ENCODE data around the gene TMEM181.
"Not testable (repeated sequence)": the region's sequence is repeated elsewhere in the genome, so short reads cannot be mapped to it uniquely, and the experiment has no call there.

The TMEM181 gene

DNA sequence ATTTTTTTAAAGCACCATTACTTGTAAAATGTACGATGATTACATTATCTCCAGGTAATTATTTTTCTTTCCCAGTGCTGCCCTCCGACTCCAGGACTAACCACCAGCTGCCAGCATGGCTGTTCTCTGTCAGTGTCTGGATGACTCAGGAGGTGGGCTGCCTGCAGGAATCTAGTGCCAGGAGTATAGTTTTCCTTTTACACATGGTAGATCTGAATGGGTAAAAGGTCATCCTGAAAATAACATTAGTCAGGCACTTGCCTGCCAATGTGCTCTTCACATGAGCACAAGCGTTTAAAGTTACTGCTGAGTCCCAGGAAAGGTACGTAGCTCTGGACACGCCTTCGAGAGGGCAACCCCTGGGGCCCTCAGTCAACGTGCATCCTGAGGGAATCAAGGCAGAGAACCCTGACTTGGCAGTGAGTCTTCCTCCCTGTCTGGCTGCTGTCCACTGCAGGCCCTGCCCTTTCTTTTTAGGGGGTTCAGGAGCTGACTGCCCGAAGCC lies 82.3 kb downstream of the TMEM181 start:
- DNase-seq = no peak

GRCh38 chr6:158643836-158644230 lies 83.9 kb downstream of the TMEM181 start:
- DNase-seq = no peak

DNA sequence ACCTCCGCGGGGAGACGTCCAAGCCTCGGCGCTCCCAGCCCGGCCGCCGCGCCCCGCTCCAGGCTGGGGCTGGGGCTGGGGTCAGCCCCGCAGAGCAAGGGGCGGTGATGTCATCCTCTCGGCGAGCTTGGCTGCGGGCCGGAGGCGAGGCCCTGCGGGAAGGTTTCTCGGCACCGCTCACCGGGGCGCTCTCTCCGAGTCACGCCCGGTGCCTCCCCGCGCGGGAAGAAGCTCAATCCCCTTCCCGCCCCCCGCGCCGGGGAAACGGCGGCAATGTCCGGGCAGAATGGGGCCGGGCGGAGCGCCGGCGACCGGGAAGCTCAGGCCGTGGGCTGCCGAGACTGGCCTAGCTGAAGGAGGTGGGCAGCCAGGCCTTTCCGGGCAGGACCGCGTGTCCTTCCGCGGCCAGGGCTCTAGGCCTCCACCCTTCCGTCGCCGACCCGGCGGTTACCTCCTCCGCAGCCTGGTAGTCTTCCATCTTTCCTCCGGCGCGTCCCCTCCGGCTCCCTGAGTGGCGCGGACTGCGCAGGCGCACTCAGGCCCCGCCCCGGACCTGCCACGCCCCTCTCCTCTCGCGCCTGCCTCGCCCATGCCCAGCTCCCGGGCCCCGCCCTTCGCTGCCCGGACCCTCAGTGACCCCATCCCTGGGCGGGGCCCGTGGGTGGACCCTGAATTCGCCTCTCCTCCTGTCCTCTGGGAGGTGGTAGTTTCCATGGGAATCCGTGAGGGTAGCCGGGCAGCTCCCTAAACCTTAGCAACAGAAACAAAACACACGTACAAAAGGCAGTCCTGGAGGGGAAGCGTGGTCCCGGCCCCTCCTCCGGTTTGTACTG lies 84.6 kb downstream of the TMEM181 start, which contains the start of gene DYNLT1:
TSS of gene DYNLT1 (minus strand) at position 513 of the 833 bp plus-strand sequence. CDS start at position 478, 35 bp downstream.
- peak; percentile 94 for DNase-seq

GRCh38 chr6:158645064-158646022 lies 85.5 kb downstream of the TMEM181 start:
- peak; percentile 77 for DNase-seq

DNA sequence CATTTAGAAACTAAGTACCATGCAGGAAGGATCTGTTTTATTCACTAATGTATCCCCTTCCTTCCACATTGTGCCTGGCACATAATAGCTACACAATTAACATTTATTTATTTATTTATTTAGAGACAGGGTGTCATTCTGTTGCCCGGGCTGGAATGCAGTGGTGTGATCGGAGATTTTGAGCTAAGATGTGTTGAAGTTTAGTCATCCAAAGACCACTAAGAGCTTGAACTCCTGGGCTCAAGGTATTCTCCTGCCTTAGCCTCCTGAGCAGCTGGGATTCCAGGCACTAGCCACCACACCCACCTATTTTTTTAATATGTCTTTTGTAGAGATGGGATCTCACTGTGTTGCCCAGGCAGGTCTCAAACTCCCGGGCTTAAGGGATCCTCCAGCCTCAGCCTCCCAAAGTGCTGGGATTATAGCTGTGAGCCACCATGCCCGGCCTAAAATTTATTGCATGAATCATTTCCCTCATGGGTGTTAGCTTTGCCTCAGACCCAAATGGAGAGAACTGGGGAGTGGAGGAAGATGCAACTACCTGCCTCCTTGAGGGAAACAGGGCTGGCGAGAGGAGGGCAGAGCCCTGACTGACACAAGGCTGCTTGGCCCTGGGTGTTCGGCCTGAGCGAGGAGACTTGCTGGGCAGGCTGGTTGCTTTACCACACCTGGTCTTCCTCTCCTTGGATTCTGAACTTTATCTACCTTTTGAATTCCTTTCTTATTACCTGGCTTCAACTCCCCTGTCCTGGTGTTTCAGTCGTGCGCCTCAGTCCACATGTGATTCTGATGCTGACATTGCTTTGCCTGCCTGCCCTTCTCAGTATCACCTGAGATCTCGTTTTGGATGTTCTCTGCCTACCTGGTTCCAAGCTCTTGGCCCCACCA lies 86.4 kb downstream of the TMEM181 start:
- no peak for DNase-seq

GRCh38 chr6:158647501-158647900 lies 87.6 kb downstream of the TMEM181 start:
- no peak for DNase-seq

GRCh38 chr6:158648682-158649131 lies 88.8 kb downstream of the TMEM181 start:
- peak; percentile 90 for DNase-seq

- peak; percentile 92 for DNase-seq
Measured at GRCh38 chr6:158649289-158650143, 89.6 kb downstream of the TMEM181 start, which contains the start of gene SYTL3. SYTL3 (plus strand) TSS chr6:158650054; CDS start chr6:158663269, 13,215 bp downstream.

DNA sequence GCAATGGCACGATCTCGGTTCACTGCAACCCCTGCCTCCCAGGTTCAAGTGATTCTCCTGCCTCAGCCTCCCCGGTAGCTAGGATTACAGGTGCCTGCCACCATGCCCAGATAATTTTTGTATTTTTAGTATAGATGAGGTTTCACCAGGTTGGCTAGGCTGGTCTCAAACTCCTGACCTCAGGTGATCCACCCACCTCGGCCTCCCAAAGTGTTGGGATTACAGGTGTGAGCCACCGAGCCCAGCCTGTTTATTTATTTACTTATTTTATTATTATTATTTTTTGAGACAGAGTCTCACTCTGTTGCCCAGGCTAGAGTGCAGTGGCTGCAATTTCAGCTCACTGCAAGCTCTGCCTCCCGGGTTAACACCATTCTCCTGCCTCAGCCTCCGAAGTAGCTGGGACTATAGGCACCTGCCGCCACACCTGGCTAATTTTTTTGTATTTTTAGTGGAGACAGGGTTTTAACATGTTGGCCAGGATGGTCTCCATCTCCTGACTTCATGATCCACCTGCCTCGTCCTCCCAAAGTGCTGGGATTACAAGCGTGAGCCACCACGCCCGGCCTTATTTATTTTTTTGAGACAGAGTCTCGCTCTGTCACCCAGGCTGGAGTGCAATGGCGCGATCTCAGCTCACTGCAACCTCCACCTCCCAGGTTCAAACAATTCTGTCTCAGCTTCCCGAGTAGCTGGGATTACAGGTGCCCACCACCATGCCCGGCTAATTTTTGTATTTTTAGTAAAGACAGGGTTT lies 92.3 kb downstream of the TMEM181 start:
- DNase-seq = not testable (repeated sequence)

DNA sequence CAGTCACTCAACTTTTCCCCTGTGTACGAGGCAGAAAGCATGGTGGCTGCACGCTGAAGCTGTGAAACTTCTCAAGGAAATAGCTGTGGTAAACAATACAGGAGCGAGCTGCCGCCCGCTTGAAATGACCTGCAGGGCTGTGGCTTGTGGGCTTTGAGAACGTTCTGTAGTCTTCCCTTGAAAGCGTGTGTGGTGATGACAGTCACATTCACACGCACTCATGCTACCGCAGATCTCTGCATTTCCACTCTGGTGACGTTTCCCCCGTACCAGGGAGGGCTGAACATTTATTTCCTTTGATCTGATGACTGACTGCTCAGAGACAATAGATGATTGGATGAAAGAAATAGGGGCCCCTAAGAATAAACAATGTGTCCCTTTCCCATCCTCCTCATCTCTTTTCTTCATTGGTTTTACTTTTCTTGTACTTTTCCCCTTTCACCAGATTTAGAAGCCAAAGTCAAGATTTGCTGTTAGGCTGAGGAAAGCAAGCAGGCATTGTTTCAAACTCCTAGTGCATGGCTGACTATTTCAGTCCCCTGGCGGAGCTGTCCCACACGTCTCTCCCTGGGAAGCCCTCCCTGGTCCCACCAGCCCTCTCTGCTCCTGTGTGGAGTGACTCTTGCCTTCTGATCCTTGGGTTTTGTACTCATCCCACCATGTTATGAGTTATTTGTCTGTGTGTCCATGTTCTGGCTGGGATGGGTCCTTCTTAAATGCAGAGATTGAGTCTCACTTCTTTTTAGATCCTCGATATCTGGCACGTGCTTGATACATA lies 93.9 kb downstream of the TMEM181 start:
- peak; percentile 97 for DNase-seq

DNA sequence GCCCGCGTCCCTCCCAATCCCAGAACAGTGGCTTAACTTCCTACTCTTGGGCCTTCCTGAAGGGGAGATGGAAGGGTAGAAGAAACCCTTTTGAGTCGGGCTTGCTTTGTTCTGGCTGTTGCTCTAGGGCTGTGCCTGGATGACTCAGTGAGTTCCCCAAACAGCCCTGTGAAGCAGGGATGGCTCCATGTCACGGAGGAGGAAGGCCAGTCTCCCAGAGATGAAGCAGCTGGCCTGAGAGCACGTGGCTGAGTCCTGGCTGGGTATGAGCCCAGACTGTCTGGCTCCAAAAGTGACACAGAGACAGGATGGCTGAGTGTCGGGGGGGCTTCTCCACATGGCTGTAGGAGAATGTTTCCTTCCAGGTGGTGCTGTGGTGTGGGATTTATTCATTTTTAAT lies 94.6 kb downstream of the TMEM181 start:
- DNase-seq = no peak

DNA sequence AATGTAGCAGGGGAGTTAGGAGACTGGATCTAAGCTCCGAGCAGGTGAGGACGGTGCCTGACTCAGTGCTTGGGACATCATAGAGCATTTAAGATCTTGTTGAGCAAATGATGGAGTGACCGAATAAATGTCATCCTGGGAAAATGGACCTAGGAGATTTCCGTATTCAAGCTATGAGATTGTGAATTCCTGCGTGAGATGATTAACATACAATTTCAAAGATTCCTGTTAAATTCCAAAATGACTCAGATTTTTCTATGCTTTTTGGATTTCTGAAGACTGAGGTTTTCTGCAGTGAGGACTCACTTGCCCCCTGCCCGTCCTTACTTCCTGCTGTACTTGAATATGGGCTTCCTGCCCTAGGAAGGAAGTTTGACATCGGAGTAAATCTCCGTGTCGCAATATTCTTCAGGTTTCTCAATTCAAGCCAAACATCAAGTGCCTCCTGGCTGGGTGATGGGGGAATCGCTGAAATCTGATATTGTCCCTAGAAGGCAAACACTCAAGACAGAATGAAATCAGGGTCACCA lies 95.1 kb downstream of the TMEM181 start:
- no peak for DNase-seq

DNA sequence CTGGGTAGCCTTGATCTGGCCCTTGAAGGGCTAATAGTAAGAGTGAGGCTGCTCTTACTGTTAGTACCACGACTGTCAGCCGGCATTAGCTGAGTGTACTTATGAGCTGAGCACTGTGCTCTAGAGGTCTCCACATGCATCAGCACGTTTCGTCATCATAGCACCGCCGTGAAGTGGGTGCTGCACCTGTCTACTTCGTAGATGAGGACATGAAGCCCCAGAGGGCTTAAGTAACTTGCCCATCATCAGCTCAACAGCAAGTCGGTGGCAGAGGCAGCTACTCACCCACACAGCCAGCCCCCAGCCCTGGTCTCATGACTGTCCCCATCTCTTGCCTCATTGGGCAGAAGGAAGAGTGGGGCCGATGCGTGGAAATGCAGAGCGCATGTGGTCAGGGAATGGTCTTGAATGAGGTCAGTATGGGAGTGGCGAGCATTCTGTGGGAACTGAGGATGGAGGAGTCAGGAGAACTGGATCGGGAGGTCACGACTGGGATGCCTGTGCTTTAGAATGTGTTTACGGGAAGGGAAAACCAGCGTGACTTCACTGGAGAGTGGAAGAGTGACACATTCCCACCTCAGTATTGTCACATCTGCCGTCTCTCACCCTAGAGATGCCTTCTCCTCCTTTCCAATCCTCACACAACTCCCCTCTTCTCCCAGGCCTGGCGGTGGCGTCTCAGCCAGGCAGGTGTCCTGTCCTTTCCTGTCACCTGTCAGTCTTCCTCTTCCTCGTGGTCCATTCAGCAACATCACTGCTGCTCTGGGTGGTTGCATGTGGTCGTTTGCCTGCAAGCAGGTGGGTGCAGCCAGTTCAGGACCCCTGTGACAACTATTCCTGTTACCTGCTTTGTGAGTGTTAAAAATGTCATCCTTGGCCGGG lies 95.9 kb downstream of the TMEM181 start:
- no peak for DNase-seq

DNA sequence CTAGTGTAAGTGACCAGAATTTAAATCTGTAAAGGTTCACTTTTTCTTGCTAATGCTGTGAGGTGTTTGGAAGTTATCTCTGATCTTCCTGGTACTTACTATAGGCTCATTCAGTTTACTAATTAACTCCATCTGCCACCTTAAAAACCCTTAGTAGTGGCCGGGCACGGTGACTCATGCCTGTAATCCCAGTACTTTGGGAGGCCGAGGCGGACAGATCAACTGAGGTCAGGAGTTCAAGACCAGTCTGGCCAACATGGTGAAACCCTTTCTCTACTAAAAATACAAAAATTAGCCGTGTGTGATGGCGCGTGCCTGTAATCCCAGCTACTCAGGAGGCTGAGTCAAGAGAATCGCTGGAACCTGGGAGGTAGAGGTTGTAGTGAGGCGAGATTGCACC lies 97.1 kb downstream of the TMEM181 start:
- DNase-seq = not testable (repeated sequence)

- DNase-seq = no peak
Measured at GRCh38 chr6:158660333-158660754, 100.5 kb downstream of the TMEM181 start.

DNA sequence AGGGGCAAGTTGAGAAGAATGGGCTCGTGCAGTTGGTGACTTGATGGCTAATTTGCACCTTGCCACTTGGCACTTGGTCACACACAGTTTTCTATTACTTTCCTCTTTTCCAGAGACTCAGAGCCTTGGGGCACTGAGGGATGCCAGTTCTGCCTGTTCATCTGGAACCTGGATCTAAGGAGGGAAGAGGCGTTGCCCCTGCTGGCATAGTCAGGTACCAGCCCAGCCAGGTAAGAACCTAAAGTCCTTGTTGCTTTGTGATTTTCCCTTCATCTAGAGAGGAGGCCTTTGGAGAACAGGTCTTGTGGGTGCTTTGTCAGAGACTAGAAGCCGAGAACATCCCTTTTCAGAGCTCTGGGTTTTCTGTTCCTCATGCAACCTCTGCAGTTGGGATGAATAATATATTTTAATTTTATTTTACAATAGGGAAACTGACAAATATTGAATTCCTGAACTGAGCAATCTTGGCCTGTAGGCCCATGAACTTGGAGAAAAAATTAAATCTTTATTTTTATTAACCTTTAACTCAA lies 101.3 kb downstream of the TMEM181 start:
- no peak for DNase-seq

GRCh38 chr6:158662607-158662953 lies 102.7 kb downstream of the TMEM181 start:
- DNase-seq = no peak

Measured in activated CD4-positive, alpha-beta T cell treated with anti-CD3 and anti-CD28 coated beads, Interleukin-2, amount 50 U/mL, for 16 hours (primary cell).